Measurements from ENCODE around the gene LCK.
"Not testable (repeated sequence)": the region's sequence is repeated elsewhere in the genome, so short reads cannot be mapped to it uniquely, and the experiment has no call there.

Gene LCK

DNA sequence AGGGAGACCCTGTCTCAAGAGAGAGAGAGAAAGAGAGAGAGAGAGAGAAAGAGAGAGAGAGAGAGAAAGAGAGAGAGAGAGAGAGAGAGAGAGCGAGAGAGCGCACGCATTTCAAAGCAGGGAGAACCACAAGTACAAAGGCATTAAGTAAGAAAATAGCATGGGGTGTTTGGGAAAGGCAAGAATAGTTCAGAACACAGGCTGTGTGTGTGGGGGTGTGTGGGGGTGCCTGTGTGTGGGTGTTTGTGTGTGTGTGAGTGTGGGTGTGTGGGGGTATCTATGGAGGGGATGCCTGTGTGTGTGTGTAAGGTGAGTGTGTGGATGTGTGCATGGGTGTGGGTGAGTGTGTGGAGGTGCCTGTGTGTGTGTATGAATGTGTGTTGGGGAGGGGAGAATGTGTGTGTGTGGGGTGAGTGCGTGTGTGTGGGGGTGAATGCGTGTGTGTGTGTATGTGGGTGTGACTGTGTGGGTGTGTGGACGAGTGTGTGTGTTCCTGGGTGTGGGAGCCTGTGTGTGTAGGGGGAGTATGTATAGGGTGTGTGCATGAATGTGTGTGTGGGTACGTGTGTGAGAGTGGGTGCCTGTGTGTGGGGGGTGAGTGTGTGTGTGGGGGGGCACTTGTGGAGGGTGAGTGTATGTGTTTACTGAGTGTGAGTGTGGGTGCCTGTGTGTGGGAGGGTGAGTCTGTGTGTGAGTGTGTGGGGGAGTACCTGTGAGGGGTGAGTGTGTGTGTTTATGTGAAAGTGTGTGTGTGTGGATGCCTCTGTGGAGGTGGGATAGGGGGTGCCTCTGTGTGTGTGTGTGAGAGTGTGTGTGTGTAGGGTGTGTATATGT lies 21.7 kb downstream of the LCK start:
- in situ Hi-C loops (cut with MboI; ENCODE audit: low sequenced_read_pairs), result no loop called here

DNA sequence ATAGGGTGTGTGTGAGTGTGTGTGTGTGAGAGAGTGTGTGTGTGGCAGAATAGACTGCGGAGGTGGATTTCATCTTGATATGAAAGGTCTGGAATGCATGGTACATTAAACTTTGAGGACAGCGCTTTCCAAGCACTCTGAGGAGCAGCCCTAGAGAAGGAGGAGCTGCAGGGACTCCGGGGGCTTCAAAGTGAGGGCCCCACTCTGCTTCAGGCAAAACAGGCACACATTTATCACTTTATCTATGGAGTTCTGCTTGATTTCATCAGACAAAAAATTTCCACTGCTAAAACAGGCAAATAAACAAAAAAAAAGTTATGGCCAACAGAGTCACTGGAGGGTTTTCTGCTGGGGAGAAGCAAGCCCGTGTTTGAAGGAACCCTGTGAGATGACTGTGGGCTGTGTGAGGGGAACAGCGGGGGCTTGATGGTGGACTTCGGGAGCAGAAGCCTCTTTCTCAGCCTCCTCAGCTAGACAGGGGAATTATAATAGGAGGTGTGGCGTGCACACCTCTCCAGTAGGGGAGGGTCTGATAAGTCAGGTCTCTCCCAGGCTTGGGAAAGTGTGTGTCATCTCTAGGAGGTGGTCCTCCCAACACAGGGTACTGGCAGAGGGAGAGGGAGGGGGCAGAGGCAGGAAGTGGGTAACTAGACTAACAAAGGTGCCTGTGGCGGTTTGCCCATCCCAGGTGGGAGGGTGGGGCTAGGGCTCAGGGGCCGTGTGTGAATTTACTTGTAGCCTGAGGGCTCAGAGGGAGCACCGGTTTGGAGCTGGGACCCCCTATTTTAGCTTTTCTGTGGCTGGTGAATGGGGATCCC lies 22.5 kb downstream of the LCK start:
- in situ Hi-C loops (cut with MboI; ENCODE audit: low sequenced_read_pairs), result no loop called here

DNA sequence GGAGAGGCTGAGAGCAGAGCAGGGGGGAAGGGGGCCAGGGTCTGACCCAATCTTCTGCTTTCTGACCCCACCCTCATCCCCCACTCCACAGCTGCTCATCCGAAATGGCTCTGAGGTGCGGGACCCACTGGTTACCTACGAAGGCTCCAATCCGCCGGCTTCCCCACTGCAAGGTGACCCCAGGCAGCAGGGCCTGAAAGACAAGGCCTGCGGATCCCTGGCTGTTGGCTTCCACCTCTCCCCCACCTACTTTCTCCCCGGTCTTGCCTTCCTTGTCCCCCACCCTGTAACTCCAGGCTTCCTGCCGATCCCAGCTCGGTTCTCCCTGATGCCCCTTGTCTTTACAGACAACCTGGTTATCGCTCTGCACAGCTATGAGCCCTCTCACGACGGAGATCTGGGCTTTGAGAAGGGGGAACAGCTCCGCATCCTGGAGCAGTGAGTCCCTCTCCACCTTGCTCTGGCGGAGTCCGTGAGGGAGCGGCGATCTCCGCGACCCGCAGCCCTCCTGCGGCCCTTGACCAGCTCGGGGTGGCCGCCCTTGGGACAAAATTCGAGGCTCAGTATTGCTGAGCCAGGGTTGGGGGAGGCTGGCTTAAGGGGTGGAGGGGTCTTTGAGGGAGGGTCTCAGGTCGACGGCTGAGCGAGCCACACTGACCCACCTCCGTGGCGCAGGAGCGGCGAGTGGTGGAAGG lies 23.7 kb downstream of the LCK start:
- in situ Hi-C loops (cut with MboI; ENCODE audit: low sequenced_read_pairs), result no loop called here

DNA sequence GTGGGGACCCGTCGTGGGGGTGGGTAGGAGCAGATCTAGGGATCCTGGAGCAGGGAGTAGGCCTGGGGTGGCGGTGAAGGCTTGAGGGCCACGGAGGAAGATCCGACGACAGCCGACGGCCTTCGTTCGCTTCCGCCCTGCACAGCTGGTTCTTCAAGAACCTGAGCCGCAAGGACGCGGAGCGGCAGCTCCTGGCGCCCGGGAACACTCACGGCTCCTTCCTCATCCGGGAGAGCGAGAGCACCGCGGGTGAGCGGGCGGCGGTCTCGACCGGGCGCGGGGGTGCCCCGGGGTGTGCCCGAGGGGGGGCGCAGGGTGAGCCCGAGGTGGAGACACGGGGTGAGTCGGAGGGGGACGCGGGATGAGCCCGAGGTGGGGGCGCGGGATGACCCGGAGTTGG lies 24.4 kb downstream of the LCK start:
- in situ Hi-C loops (cut with MboI; ENCODE audit: low sequenced_read_pairs), result no loop called here

DNA sequence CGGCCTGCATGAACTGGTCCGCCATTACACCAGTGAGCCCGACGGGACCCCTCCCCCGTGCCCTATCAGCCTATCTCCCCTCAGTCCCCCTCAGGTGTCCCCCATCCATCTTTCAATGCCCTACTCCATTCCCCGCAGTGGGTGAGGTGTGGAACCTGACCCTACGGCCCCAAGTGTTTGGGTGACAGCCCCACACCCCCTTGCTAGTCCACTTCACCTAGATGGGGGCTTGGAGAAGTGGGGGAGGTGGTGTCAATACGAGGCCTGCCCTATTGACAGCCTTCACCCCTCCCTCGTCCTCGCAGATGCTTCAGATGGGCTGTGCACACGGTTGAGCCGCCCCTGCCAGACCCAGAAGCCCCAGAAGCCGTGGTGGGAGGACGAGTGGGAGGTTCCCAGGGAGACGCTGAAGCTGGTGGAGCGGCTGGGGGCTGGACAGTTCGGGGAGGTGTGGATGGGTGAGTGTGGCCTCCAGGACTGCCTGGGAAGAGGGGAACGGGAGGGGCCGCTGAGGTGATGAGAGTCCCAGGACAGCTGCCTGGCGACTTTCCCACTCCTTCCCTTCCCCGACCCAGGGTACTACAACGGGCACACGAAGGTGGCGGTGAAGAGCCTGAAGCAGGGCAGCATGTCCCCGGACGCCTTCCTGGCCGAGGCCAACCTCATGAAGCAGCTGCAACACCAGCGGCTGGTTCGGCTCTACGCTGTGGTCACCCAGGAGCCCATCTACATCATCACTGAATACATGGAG lies 25.1 kb downstream of the LCK start:
- in situ Hi-C loops (cut with MboI; ENCODE audit: low sequenced_read_pairs), result no loop called here

DNA sequence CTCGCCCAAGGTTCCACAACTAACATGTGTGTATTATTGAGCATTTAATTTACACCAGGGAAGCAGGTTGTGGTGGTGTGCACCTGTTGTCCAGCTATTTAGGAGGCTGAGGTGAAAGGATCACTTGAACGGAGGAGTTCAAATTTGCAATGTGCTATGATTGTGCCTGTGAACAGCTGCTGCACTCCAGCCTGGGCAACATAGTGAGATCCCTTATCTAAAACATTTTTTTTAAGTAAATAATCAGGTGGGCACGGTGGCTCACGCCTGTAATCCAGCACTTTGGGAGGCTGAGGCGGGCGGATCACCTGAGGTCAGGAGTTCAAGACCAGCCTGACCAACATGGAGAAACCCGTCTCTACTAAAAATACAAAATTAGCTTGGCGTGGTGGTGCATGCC lies 33.7 kb downstream of the LCK start:
- in situ Hi-C loops (cut with MboI; ENCODE audit: low sequenced_read_pairs), result not testable (repeated sequence)

DNA sequence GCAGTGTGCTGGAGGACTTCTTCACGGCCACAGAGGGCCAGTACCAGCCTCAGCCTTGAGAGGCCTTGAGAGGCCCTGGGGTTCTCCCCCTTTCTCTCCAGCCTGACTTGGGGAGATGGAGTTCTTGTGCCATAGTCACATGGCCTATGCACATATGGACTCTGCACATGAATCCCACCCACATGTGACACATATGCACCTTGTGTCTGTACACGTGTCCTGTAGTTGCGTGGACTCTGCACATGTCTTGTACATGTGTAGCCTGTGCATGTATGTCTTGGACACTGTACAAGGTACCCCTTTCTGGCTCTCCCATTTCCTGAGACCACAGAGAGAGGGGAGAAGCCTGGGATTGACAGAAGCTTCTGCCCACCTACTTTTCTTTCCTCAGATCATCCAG lies 34.6 kb downstream of the LCK start:
- in situ Hi-C loops (cut with MboI; ENCODE audit: low sequenced_read_pairs), result no loop called here

DNA sequence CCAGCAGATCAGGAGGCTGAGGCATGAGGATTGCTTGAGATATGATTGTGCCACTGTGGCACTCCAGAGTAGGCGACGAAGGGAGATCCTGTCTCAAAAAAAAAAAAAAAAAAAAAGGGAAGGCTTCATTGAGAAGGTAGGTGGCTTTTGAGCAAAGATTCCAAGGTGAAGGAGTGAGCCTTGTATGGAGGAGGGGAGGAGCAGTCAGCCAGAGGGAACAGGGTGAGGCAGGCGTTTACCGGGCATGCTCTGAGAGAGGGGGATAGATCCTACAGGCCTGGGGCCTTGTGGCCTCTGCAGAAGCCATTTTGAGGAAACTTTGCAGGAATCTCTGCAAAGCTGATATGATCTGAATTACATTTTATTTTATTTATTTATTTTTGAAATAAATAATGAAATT lies 35.7 kb downstream of the LCK start:
- in situ Hi-C loops (cut with MboI; ENCODE audit: low sequenced_read_pairs), result no loop called here

DNA sequence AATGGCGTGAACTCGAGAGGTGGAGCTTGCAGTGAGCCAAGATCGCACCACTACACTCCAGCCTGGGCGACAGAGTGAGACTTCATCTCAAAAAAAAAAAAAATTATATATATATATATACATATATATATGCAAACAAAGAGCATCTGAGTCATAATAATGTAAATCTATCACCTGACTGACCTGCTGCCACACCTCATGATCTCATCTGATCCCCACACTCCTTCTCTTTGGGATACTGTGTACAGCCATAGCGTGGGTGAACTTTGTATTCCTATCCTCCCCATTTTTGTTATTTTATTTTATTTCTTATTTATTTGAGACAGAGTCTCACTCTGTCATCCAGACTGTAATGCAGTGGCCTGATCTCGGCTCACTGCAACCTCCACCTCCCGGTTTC lies 38.2 kb downstream of the LCK start:
- in situ Hi-C loops (cut with MboI; ENCODE audit: low sequenced_read_pairs), result no loop called here

DNA sequence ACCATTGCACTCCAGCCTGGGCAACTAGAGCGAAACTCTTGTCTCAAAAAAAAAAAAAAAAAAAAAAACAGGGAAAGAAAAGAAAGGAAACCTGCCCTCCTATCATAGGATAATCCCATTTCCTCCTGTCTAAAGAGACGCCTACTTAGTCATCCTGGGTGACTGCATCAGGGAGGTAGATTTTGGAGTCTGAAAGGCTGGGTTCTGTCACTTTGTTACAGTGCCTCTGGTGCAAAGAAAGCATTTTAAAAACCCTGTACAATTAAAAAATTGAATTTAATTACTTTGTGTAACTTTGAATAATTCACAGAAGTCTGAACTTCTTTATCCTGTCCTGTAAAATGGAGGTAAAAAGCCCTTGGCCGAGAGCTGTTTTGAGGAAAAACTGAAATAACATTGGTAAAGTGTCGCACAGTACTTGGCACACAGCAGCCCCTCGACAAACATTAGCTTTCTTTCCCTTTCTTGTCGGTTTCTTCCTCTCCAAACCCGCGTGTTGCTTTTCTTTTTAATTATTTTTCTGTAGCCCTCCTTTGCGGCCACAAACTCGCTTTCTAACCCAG lies 40.2 kb downstream of the LCK start:
- in situ Hi-C loops (cut with MboI; ENCODE audit: low sequenced_read_pairs), result no loop called here

DNA sequence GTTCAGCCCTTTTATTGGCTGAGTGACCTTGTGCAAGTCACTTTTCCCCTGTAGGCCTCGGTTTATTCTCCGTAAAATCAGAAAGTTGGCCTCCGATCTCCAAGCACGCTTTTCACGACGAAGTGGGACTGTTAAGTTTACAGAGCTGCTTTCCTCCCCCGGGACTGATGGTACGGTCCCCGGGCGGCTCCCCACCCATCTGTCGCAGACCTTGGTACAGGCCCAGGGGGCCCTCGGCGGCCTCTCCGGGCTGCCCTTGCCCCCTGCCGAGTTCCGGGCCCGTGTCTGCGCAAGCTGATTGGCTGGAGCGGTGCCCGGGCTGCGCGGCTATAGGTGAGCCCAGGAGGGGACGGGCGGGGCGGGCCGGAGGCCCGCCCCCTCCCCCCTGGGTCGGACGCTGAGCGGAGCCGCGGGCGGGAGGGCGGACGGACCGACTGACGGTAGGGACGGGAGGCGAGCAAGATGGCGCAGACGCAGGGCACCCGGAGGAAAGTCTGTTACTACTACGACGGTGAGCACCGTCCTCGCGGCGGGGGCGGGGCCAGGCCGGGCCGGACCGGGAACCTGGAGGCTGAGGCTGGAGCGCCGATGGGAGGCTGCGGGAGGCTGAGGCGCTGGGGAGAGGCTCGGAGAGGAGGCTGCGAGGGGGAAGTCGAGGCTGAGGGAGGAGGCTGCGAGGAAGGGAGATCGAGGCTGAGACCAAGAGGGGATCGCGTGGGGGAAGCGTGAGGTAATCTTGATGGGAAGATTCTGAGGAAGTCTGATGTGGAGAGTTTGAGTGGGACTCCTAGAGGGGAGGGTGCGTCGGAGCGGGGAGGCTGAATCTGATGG lies 40.9 kb downstream of the LCK start, which contains the start of gene HDAC1:
Gene HDAC1, plus strand, starts transcription at position 376 of the 831 bp plus-strand sequence. Its CDS starts 87 bp downstream, at position 463.
- in situ Hi-C loops (cut with MboI; ENCODE audit: low sequenced_read_pairs), result no loop called here

DNA sequence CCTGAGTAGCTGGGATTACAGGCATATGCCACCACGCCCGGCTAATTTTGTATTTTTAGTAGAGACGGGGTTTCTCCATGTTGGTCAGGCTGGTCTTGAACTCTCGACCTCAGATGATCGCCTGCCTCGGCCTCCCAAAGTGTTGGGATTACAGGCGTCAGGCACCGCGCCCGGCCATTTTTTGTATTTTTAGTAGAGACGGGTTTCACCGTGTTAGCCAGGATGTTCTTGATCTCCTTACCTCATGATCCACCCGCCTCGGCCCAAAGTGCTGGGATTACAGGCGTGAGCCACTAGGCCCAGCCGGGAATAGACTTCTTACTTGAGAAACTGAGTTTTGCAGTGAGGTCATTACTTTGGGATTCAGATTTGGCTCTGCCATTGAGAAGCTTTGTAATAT lies 47.1 kb downstream of the LCK start:
- in situ Hi-C loops (cut with MboI; ENCODE audit: low sequenced_read_pairs), result not testable (repeated sequence)

DNA sequence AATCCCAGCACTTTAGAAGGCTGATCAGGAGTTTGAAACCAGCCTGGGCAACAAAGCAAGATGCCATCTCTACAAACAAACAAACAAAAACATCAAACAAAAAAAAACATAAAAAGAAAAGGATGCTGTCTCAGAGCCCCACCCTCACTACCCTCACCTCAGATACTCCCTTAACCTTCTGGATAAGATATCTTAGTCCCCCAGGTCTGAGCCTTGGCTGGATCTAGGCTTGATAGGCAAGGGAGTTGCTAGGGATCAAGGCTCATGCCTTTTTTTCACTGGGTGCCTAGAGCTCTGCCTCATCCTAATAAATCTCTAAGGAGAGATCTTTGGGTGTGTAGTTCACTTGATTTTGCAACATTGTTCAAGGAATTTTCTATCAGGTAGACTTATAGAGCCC lies 48.3 kb downstream of the LCK start:
- in situ Hi-C loops (cut with MboI; ENCODE audit: low sequenced_read_pairs), result no loop called here

DNA sequence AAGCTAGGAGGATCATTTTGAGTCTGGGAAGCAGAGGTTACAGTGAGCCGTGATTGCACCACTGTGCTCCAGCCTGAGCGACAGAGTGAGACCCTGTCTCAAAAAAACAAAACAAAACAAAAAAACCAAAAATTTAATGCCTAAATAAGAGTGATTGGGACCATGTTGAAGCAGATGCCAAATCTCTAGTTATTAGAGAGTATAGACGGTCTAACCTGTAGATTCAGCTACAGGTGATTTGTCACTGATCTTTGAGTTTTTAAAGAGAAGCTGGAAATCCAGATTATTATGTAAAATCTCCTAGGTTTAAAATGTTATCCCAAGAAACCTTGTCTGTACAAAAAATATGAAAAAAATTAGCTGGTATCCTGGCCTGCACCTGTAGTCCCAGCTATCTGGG lies 52.3 kb downstream of the LCK start:
- in situ Hi-C loops (cut with MboI; ENCODE audit: low sequenced_read_pairs), result no loop called here

DNA sequence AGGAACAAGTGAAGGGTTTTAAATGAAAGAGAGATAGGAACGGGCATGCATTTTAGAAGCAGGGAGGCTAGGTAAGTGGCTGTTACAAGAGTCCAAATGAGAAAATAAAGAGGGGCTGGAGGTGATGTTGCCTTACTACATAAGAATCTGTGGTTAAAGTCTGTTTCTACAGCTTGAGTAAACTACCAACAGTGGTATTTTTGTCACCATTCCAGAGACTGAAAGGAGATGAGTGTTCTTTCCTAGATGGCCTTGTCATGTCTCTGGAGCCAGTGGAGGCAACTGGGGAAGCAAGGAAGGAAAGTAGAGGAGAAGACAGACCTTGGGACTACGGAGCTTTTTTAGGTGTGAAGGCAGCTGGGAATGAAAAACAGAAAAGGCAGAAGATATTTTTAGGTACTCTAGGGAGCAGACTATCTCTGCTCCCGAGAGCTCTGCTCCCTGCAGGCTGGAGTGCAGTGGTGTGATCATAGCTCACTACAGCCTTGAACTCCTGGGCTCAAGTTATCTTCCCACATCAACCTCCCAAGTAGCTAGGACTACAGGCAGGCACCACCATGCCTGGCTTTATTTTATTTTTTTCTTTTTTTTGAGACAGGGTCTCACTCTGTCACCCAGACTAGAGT lies 53.0 kb downstream of the LCK start:
- in situ Hi-C loops (cut with MboI; ENCODE audit: low sequenced_read_pairs), result no loop called here

DNA sequence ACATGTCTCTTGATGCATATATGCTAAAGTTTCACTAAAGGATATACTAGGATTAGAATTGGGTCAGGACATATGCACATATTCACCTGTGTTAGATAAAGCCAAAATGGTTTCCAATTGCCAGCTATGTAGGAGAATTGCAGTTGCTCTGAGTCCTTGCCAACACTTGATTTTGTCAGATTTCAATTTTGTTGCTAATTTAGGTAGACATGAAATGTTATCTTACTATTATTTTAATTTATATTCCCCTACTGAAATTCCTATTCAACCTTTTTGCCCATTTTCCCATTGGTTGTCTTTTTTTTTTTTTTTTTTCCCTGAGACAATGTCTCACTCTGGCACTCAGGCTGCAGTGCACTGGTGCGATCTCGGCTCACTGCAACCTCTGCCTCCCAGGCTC lies 54.2 kb downstream of the LCK start:
- in situ Hi-C loops (cut with MboI; ENCODE audit: low sequenced_read_pairs), result no loop called here

DNA sequence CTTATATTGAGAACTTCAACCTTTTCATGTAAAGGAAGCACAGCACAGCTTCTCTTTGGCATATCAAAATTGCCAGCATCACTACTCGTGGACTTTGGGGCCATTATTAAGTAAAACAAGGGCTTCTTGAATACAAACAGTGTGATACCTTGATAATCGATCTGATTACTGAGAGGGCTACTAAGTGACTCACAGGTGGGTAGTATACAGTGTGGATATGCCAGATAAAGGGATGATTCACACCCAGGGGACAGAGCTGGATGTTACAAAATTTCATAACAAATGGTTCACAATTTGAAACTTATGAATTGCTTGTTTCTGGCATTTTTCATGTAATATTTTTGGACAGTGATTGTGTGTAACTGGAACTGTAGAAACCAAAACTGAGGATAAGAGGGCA lies 56.3 kb downstream of the LCK start:
- in situ Hi-C loops (cut with MboI; ENCODE audit: low sequenced_read_pairs), result no loop called here

DNA sequence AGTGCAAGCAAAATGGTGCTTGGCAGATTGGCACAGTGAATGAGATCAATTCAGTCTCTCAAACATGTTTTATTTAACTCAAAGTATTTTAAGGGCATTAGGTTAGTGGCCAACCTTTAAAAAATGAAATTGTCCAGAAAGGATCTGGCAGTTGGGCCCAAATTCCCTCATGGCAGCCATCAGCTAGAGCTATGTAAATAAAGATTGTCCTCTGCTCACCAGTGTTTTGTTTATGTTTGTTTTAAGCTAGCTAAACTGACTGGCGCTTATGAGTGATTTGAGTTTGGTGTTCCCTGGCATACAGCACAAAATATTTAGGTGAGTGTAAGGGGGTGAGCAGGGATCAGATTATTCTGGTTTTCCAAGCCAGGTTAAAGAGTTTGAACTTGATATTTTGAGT lies 58.9 kb downstream of the LCK start:
- in situ Hi-C loops (cut with MboI; ENCODE audit: low sequenced_read_pairs), result no loop called here

DNA sequence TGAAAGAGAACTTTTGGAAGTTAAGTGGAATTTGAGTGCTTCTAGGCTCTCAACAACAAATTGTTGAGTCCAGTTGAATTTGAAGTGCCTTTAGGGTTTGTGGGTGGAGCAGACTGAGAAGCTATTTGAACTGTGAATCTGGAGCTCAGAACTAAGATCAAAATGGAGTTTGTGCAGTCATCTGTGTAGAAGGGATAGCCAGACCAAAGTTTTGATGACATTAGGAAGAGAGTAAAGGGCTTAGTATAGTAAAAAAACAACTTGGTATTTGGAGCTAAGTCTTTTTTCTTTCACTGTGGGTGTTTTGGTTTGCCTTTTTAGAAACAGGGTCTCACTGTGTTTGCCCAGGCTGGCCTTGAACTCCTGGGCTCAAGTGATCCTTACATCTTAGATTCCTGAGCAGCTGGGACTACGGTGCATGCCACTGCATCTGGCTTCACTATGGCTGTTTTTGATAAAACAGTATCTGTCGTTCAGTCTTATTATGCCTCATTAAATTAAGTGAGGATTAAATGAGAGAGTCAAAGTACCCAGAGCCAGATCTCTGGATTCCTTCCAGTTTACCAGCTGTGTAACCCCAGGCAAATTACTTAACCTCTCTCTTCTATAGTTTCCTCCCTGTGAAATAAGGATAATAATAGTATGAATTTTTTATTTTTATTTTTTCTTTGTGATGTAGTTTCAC lies 60.8 kb downstream of the LCK start:
- in situ Hi-C loops (cut with MboI; ENCODE audit: low sequenced_read_pairs), result no loop called here

Measured in HL-60/S4 treated with phorbol 12-myristate 13-acetate at 8.2 ng/mL for 4 days and 3 days (cell line).